Measurements from ENCODE around the gene NOSIP. TPM values are rescaled to one million over a fixed set of nuclear protein-coding genes. Genes with fewer than 3 reads are reported as not detected.

NOSIP gene
- polyA plus RNA-seq, 1 of the 3 experiments (the other 2 are of a cell fraction): 128 TPM

DNA sequence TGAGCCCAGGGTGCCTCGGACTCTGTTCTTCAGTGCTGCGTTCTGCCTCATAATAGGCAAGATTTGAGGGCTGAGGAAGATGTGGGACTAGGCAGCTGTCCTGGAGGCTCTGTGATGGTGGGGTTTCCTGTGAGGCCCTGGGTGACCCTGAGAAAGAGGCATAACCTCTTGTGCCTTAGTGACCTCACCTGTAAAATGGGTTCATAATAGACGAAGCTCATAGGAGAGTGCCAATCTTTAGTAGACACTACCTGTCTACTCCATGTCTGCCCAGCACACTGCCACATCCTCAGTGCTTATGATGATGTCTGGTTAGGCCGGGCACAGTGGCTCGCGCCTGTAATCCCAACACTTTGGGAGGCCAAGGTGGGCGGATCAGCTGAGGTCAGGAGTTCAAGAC is 36.2 kb upstream of the NOSIP start:
- ChIA-PET CTCF (interaction anchor here (1.4 kb wide), 1 partner anchor 56 kb away, joined by 4 read pairs; no protein-coding TSS in a partner anchor), POLR2A (no interaction called here)
- no peak for DNase-seq
- TF ChIP-seq CHD2 (IDR thresholded peaks at IDR 0.05; ENCODE audit: low read length, partially characterized antibody): no peak
- TF ChIP-seq MEF2A (IDR thresholded peaks at IDR 0.05; ENCODE audit: borderline replicate concordance, low read depth): no peak
- TF ChIP-seq MXI1 (IDR thresholded peaks at IDR 0.05; ENCODE audit: low read depth, low read length): no peak
- TF ChIP-seq, protein P1, sequence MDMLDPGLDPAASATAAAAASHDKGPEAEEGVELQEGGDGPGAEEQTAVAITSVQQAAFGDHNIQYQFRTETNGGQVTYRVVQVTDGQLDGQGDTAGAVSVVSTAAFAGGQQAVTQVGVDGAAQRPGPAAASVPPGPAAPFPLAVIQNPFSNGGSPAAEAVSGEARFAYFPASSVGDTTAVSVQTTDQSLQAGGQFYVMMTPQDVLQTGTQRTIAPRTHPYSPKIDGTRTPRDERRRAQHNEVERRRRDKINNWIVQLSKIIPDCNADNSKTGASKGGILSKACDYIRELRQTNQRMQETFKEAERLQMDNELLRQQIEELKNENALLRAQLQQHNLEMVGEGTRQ (IDR thresholded peaks at IDR 0.05; ENCODE audit: borderline replicate concordance, low read depth, low read length): no peak
- H3K4me3 ChIP-seq (ENCODE audit: low read depth in 2 of 2, low read length in 1 of 2): no peak overlapping the region
- H2AFZ ChIP-seq (ENCODE audit: low read depth): no peak overlapping the region
- peaks cover 62% of the 10 kb centered on the region for H3K79me2 ChIP-seq (ENCODE audit: insufficient read depth)
- H3K4me1 ChIP-seq (ENCODE audit: control insufficient read depth in 1 of 2, insufficient read depth in 2 of 2, low read depth in 1 of 2, low read length in 1 of 2): peaks cover 0 to 14% of the 10 kb centered on the region in 2 experiments; a peak in 3 of 4 replicates
- WGBS (ENCODE audit: low lambda C conversion rate): 100% methylated on average over 5 of the region's 7 CpGs
- no peak overlapping the region for H3K4me2 ChIP-seq
- H3K9me2 ChIP-seq: no peaks in the 10 kb centered on the region
- peaks cover 26 to 31% of the 10 kb centered on the region in 2 experiments for H3K36me3 ChIP-seq (replicated peaks in 1 of 2; ENCODE audit: control insufficient read depth in 1 of 2, insufficient read depth in 2 of 2, low read length in 1 of 2)
- H3F3A ChIP-seq (replicated peaks; ENCODE audit: insufficient read depth): peaks cover 12% of the 10 kb centered on the region
- H3K27ac ChIP-seq (ENCODE audit: low read depth in 2 of 2, low read length in 1 of 2): no peak overlapping the region
- H4K20me1 ChIP-seq (ENCODE audit: insufficient read depth): peaks cover 36% of the 10 kb centered on the region
- H3K9me3 ChIP-seq: no peaks in the 10 kb centered on the region
- H3K9ac ChIP-seq: no peak overlapping the region
- no peaks in the 10 kb centered on the region for H3K27me3 ChIP-seq (ENCODE audit: insufficient read depth)

GRCh38 chr19:49615861-49616260 is 35.5 kb upstream of the NOSIP start:
- ChIA-PET CTCF (interaction anchor here (1.4 kb wide), 1 partner anchor 57 kb away, joined by 4 read pairs; no protein-coding TSS in a partner anchor), POLR2A (interaction anchor here (0.9 kb wide), 1 partner anchor 18 kb away, joined by 3 read pairs; no protein-coding TSS in a partner anchor)
- Histone ChIP-seq H2AFZ (ENCODE audit: low read depth) (no peak overlapping the region), H3F3A (replicated peaks; ENCODE audit: insufficient read depth) (peaks cover 12% of the 10 kb centered on the region), H3K4me1 (ENCODE audit: control insufficient read depth in 1 of 2, insufficient read depth in 2 of 2, low read depth in 1 of 2, low read length in 1 of 2) (peaks cover 0 to 14% of the 10 kb centered on the region in 2 experiments; a peak in 3 of 4 replicates), H3K27me3 (ENCODE audit: insufficient read depth) (no peaks in the 10 kb centered on the region), H3K4me3 (ENCODE audit: low read depth in 2 of 2, low read length in 1 of 2) (no peak overlapping the region), H3K9me2 (no peaks in the 10 kb centered on the region), H3K36me3 (replicated peaks in 1 of 2; ENCODE audit: control insufficient read depth in 1 of 2, insufficient read depth in 2 of 2, low read length in 1 of 2) (peaks cover 23 to 35% of the 10 kb centered on the region in 2 experiments), H3K4me2 (no peak overlapping the region), H3K9me3 (no peaks in the 10 kb centered on the region), H4K20me1 (ENCODE audit: insufficient read depth) (peaks cover 38% of the 10 kb centered on the region), H3K79me2 (ENCODE audit: insufficient read depth) (peaks cover 68% of the 10 kb centered on the region), H3K27ac (ENCODE audit: low read depth in 2 of 2, low read length in 1 of 2) (no peak overlapping the region), H3K9ac (no peak overlapping the region)
- WGBS (ENCODE audit: low lambda C conversion rate): 97% methylated on average over 21 of the region's 23 CpGs
- no peak for DNase-seq
- no peak for TF ChIP-seq ELF1 (IDR thresholded peaks at IDR 0.05)
- no peak for TF ChIP-seq RAD21 (IDR thresholded peaks at IDR 0.05; ENCODE audit: low read length)
- TF ChIP-seq NFIC (IDR thresholded peaks at IDR 0.05; ENCODE audit: borderline replicate concordance): no peak
- TF ChIP-seq, protein P2, sequence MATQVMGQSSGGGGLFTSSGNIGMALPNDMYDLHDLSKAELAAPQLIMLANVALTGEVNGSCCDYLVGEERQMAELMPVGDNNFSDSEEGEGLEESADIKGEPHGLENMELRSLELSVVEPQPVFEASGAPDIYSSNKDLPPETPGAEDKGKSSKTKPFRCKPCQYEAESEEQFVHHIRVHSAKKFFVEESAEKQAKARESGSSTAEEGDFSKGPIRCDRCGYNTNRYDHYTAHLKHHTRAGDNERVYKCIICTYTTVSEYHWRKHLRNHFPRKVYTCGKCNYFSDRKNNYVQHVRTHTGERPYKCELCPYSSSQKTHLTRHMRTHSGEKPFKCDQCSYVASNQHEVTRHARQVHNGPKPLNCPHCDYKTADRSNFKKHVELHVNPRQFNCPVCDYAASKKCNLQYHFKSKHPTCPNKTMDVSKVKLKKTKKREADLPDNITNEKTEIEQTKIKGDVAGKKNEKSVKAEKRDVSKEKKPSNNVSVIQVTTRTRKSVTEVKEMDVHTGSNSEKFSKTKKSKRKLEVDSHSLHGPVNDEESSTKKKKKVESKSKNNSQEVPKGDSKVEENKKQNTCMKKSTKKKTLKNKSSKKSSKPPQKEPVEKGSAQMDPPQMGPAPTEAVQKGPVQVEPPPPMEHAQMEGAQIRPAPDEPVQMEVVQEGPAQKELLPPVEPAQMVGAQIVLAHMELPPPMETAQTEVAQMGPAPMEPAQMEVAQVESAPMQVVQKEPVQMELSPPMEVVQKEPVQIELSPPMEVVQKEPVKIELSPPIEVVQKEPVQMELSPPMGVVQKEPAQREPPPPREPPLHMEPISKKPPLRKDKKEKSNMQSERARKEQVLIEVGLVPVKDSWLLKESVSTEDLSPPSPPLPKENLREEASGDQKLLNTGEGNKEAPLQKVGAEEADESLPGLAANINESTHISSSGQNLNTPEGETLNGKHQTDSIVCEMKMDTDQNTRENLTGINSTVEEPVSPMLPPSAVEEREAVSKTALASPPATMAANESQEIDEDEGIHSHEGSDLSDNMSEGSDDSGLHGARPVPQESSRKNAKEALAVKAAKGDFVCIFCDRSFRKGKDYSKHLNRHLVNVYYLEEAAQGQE (IDR thresholded peaks at IDR 0.05; ENCODE audit: low read depth, low read length): no peak
